SK-N-SH (cell line): ENCODE data around the gene PARD3. TPM values are rescaled to one million over a fixed set of nuclear protein-coding genes. Genes with fewer than 3 reads are reported as not detected.

Experiments used
- CTCF ChIA-PET: fragments of 300-600, 350-600 bp; formaldehyde crosslinking; extraction: SDS; loops from one replicate; lab custom pipeline; 2021; lab: Yijun Ruan, JAX
- POLR2A ChIA-PET: fragments of 350-600 bp; sonication (Branson Sonifier 250); formaldehyde crosslinking; extraction: SDS; loops from one replicate; lab custom pipeline; 2020; ENCODE audit warnings: antibody characterized with exemption, inconsistent platforms; lab: Yijun Ruan, JAX
- DNase-seq: peaks from one replicate; pipeline ENCODE4 v3.0.0; 2012
- H2AFZ ChIP-seq: fragments of 200-600 bp; sonication (generic); 2 replicates; pipeline ENCODE4 v1.8.1; 2016; ENCODE audit warnings: antibody characterized with exemption, mild to moderate bottlenecking, low read depth
- H3F3A ChIP-seq: fragments of 200-600 bp; sonication (generic); replicated peaks from 2 replicates; pipeline ENCODE3; 2016; ENCODE audit warnings: antibody characterized with exemption, mild to moderate bottlenecking; ENCODE audit not compliant: insufficient read depth
- H3K27ac ChIP-seq, 2 experiments: fragments of 200-500 bp in 1 of 2; fragments of 200-600 bp in 1 of 2; sonication (Bioruptor generic) in 1 of 2; sonication (generic), shearing (Covaris generic) in 1 of 2; 2 replicates each; pipeline versions ENCODE4 v1.5.1 to v1.6.1; 2014 to 2016; ENCODE audit warnings: low read depth in 2 of 2, inconsistent platforms in 1 of 2, low read length in 1 of 2, mild to moderate bottlenecking in 1 of 2, mixed read lengths in 1 of 2
- H3K27me3 ChIP-seq: fragments of 200-600 bp; sonication (generic), shearing (Covaris generic); 2 replicates; pipeline ENCODE4 v1.6.1; 2016; ENCODE audit warnings: mixed run types; ENCODE audit not compliant: insufficient read depth
- H3K36me3 ChIP-seq, 2 experiments: fragments of 200-500 bp in 1 of 2; fragments of 200-600 bp in 1 of 2; sonication (Bioruptor generic) in 1 of 2; sonication (generic) in 1 of 2; replicated peaks in 1 of 2; 2 replicates each; pipeline versions ENCODE3 to v1.5.1; 2014 to 2016; ENCODE audit warnings: low read length in 1 of 2, mild to moderate bottlenecking in 1 of 2; ENCODE audit not compliant: insufficient read depth in 2 of 2, control insufficient read depth in 1 of 2
- H3K4me1 ChIP-seq, 2 experiments: fragments of 200-500 bp in 1 of 2; fragments of 200-600 bp in 1 of 2; sonication (Bioruptor generic) in 1 of 2; sonication (generic), shearing (Covaris generic) in 1 of 2; 2 replicates each; pipeline versions ENCODE4 v1.5.1 to v1.6.1; 2014 to 2016; ENCODE audit warnings: low read depth in 1 of 2, low read length in 1 of 2, mixed run types in 1 of 2; ENCODE audit not compliant: insufficient read depth in 2 of 2, control insufficient read depth in 1 of 2
- H3K4me2 ChIP-seq: fragments of 200-600 bp; sonication (generic), shearing (Covaris generic); 2 replicates; pipeline ENCODE4 v1.6.1; 2017; ENCODE audit warnings: mixed run types
- H3K4me3 ChIP-seq, 2 experiments: fragments of 200-500 bp in 1 of 2; fragments of 200-600 bp in 1 of 2; sonication (Bioruptor generic) in 1 of 2; sonication (generic), shearing (Covaris generic) in 1 of 2; 2 replicates each; pipeline versions ENCODE4 v1.5.1 to v1.8.1; 2014 to 2016; ENCODE audit warnings: low read depth in 2 of 2, inconsistent platforms in 1 of 2, low read length in 1 of 2, mild to moderate bottlenecking in 1 of 2, mixed read lengths in 1 of 2, moderate library complexity in 1 of 2
- H3K79me2 ChIP-seq: fragments of 200-600 bp; sonication (generic); 2 replicates; pipeline ENCODE4 v1.8.1; 2017; ENCODE audit warnings: mild to moderate bottlenecking; ENCODE audit not compliant: insufficient read depth
- H3K9ac ChIP-seq: fragments of 200-600 bp; sonication (generic); 2 replicates; pipeline ENCODE4 v1.6.1; 2017; ENCODE audit warnings: mixed run types
- H3K9me2 ChIP-seq: fragments of 200-600 bp; sonication (generic); 2 replicates; pipeline ENCODE4 v1.6.1; 2017; ENCODE audit warnings: mixed run types
- H3K9me3 ChIP-seq: fragments of 200-600 bp; sonication (generic); 2 replicates; pipeline ENCODE4 v1.6.1; 2017; ENCODE audit warnings: mixed run types, mild to moderate bottlenecking, moderate library complexity
- H4K20me1 ChIP-seq: fragments of 200-600 bp; sonication (generic); 2 replicates; pipeline ENCODE4 v1.6.1; 2017; ENCODE audit warnings: mild to moderate bottlenecking, mixed run types; ENCODE audit not compliant: insufficient read depth
- EP300 ChIP-seq, 2 experiments: IDR thresholded peaks; 2 replicates each; pipeline versions ENCODE4 v1.4.0 to v1.6.1; 2012; ENCODE audit warnings: borderline replicate concordance in 1 of 2, low read depth in 1 of 2, low read length in 1 of 2
- JUND ChIP-seq: IDR thresholded peaks from 2 replicates; pipeline ENCODE4 v1.4.0; 2012
- PBX3 ChIP-seq: IDR thresholded peaks from 2 replicates; pipeline ENCODE4; 2012
- RAD21 ChIP-seq: IDR thresholded peaks from 2 replicates; pipeline ENCODE4 v1.6.1; 2012; ENCODE audit warnings: mild to moderate bottlenecking, low read length
- YY1 ChIP-seq: IDR thresholded peaks from 2 replicates; pipeline ENCODE4 v1.4.0; 2012; ENCODE audit warnings: low read depth, mild to moderate bottlenecking
- WGBS: methylation state at CpG from one replicate; pipeline ENCODE4 v1.1.6; 2017; ENCODE audit warnings: low lambda C conversion rate; 5-methylcytosine and 5-hydroxymethylcytosine counted together
- polyA plus RNA-seq, 3 experiments: library from polyadenylated mRNA; depleted of rRNA; stranded (reverse); fragments of >200 nt; gene quantifications; 2 replicates each; pipeline ENCODE4 v1.2.3, GENCODE V29; 2012
- TF ChIP-seq, protein P1 (sequence below): IDR thresholded peaks from 2 replicates; pipeline ENCODE4 v1.4.0; 2012; ENCODE audit warnings: low read depth, borderline replicate concordance

Gene PARD3
- polyA plus RNA-seq, 1 of the 3 experiments (the other 2 are of a cell fraction): 29.4 TPM

GRCh38 chr10:34677591-34677990 lies 137.5 kb downstream of the PARD3 start:
- Histone ChIP-seq H3K4me2 (no peak overlapping the region), H3K79me2 (peaks cover 32% of the 10 kb centered on the region), H3K4me3 (no peak overlapping the region), H3K27me3 (no peaks in the 10 kb centered on the region), H3K27ac (no peak overlapping the region), H3K9ac (no peak overlapping the region), H2AFZ (no peak overlapping the region), H3K4me1 (no peaks in the 10 kb centered on the region; a peak in 1 of 4 replicates), H3K9me3 (no peaks in the 10 kb centered on the region), H3K36me3 (no peaks in the 10 kb centered on the region), H4K20me1 (no peaks in the 10 kb centered on the region; the same call in 1 of the 2 replicates), H3K9me2 (no peaks in the 10 kb centered on the region), H3F3A (no peaks in the 10 kb centered on the region)
- ChIA-PET CTCF (interaction anchor here (0.7 to 1.0 kb wide), 9 partner anchors 10 to 351 kb away, joined by 3 to 4 read pairs (median 3); no protein-coding TSS in a partner anchor), POLR2A (no interaction called here)
- TF ChIP-seq PBX3: no peak
- peak; percentile 46; the same call in 1 of the 2 replicates for TF ChIP-seq RAD21
- WGBS: 73% methylated on average over 4 of the region's 4 CpGs
- peak; percentile 55 for DNase-seq

GRCh38 chr10:34677132-34677531 lies 138.0 kb downstream of the PARD3 start:
- POLR2A ChIA-PET: no interaction called here
- DNase-seq: no peak

GRCh38 chr10:34674176-34674575 lies 140.9 kb downstream of the PARD3 start:
- no peaks in the 10 kb centered on the region for H3K9me3 ChIP-seq
- H3K4me3 ChIP-seq: no peak overlapping the region
- no peak overlapping the region for H3K4me2 ChIP-seq
- H3K4me1 ChIP-seq: no peaks in the 10 kb centered on the region; a peak in 1 of 4 replicates
- ChIA-PET CTCF (no interaction called here), POLR2A (no interaction called here)
- no peaks in the 10 kb centered on the region for H3F3A ChIP-seq
- peaks cover 28% of the 10 kb centered on the region for H3K79me2 ChIP-seq
- H2AFZ ChIP-seq: no peak overlapping the region
- no peaks in the 10 kb centered on the region for H3K36me3 ChIP-seq
- H3K27ac ChIP-seq: no peak overlapping the region
- WGBS: 96% methylated on average over 8 of the region's 8 CpGs
- no peaks in the 10 kb centered on the region for H3K9me2 ChIP-seq
- H4K20me1 ChIP-seq: peaks cover under 1% of the 10 kb centered on the region; the same call in 1 of the 2 replicates
- H3K27me3 ChIP-seq: no peaks in the 10 kb centered on the region
- DNase-seq: no peak
- no peak overlapping the region for H3K9ac ChIP-seq
- TF ChIP-seq JUND (no peak), EP300 (IDR thresholded peaks at IDR 0.05; ENCODE audit: borderline replicate concordance in 1 of 2, low read depth in 1 of 2, low read length in 1 of 2) (no peak)
- TF ChIP-seq, protein P1, sequence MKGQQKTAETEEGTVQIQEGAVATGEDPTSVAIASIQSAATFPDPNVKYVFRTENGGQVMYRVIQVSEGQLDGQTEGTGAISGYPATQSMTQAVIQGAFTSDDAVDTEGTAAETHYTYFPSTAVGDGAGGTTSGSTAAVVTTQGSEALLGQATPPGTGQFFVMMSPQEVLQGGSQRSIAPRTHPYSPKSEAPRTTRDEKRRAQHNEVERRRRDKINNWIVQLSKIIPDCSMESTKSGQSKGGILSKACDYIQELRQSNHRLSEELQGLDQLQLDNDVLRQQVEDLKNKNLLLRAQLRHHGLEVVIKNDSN: no peak

More at GRCh38 chr10:34677132-34677531, 138.0 kb downstream of the PARD3 start:
- TF ChIP-seq JUND (no peak), YY1 (no peak)
- Histone ChIP-seq H3K4me3 (no peak overlapping the region), H3K27me3 (no peaks in the 10 kb centered on the region), H3K4me2 (no peak overlapping the region), H3K9ac (no peak overlapping the region), H2AFZ (no peak overlapping the region), H3F3A (no peaks in the 10 kb centered on the region), H3K9me3 (no peaks in the 10 kb centered on the region), H4K20me1 (no peaks in the 10 kb centered on the region; the same call in 1 of the 2 replicates), H3K79me2 (peaks cover 31% of the 10 kb centered on the region), H3K4me1 (no peaks in the 10 kb centered on the region; a peak in 1 of 4 replicates), H3K27ac (no peak overlapping the region), H3K9me2 (no peaks in the 10 kb centered on the region), H3K36me3 (no peaks in the 10 kb centered on the region)
- CTCF ChIA-PET: interaction anchor here (0.7 to 1.0 kb wide), 8 partner anchors 9 to 351 kb away, joined by 3 to 4 read pairs (median 3); no protein-coding TSS in a partner anchor
